ENCODE data around the gene DNAJC3. TPM values are rescaled to one million over a fixed set of nuclear protein-coding genes. Genes with fewer than 3 reads are reported as not detected.
A peak's percentile ranks its signal among the peaks of the same experiment; 100 is the strongest.

The DNAJC3 gene
- polyA plus RNA-seq, 1 donor (not counting 4 experiments of a cell fraction or from before 2014, with no cell fraction given), result 23.8 TPM

GRCh38 chr13:95833126-95833525, 156.2 kb downstream of the DNAJC3 start:
- H3K4me1 ChIP-seq (ENCODE audit: control insufficient read depth, extremely low read depth, insufficient read depth, low read length), result peaks cover 10% of the 10 kb centered on the region
- DNase-seq (ENCODE audit: low read depth, low spot score) (no peak), FAIRE-seq (no peak)
- no peaks in the 10 kb centered on the region for H3K27me3 ChIP-seq (ENCODE audit: control insufficient read depth, extremely low read depth, insufficient read depth, low read length)
- no peak overlapping the region for H2AFZ ChIP-seq (ENCODE audit: control insufficient read depth, low read length)
- no peaks in the 10 kb centered on the region for H3K9me3 ChIP-seq (ENCODE audit: control insufficient read depth, low read depth, low read length)
- no peak overlapping the region for H3K27ac ChIP-seq (ENCODE audit: control insufficient read depth, insufficient read depth, low read length)
- H3K9me1 ChIP-seq (ENCODE audit: control insufficient read depth, extremely low read depth, insufficient read depth, low read length), result no peaks in the 10 kb centered on the region
- H3K9ac ChIP-seq (ENCODE audit: control insufficient read depth, extremely low read depth, insufficient read depth, low read length), result no peak overlapping the region
- TF ChIP-seq EZH2 (IDR thresholded peaks at IDR 0.05; ENCODE audit: low read length), result no peak
- TF ChIP-seq CTCF (optimal IDR thresholded peaks at IDR 0.05 in 1 of 3, IDR thresholded peaks at IDR 0.05 in 1 of 3, conservative IDR thresholded peaks at IDR 0.05 in 1 of 3; ENCODE audit: extremely low read depth in 1 of 3, insufficient read depth in 2 of 3, low read length in 3 of 3), result no peak
- H3K79me2 ChIP-seq (ENCODE audit: control insufficient read depth, insufficient read depth, low read length), result no peaks in the 10 kb centered on the region
- H3K4me2 ChIP-seq (ENCODE audit: control insufficient read depth, extremely low read depth, insufficient read depth, low read depth, low read length), result no peak overlapping the region
- no peaks in the 10 kb centered on the region for H3K36me3 ChIP-seq (ENCODE audit: control insufficient read depth in 2 of 2, extremely low read depth in 1 of 2, insufficient read depth in 2 of 2, low read length in 2 of 2)
- dilution Hi-C loops (cut with MboI; ENCODE audit: extremely low pct_ligation_motif_present, low sequenced_read_pairs), result no loop called here
- H3K4me3 ChIP-seq (ENCODE audit: control insufficient read depth in 2 of 3, extremely low read depth in 1 of 3, insufficient read depth in 2 of 3, low read depth in 1 of 3, low read length in 3 of 3), result no peak overlapping the region
- no peaks in the 10 kb centered on the region for H4K20me1 ChIP-seq (ENCODE audit: control insufficient read depth, extremely low read depth, insufficient read depth, low read length)

GRCh38 chr13:95833719-95834118, 156.8 kb downstream of the DNAJC3 start:
- Histone ChIP-seq H3K27ac (ENCODE audit: control insufficient read depth, insufficient read depth, low read length) (no peak overlapping the region), H3K9ac (ENCODE audit: control insufficient read depth, extremely low read depth, insufficient read depth, low read length) (no peak overlapping the region), H3K4me3 (ENCODE audit: control insufficient read depth in 2 of 3, extremely low read depth in 1 of 3, insufficient read depth in 2 of 3, low read depth in 1 of 3, low read length in 3 of 3) (no peak overlapping the region), H2AFZ (ENCODE audit: control insufficient read depth, low read length) (no peak overlapping the region), H3K79me2 (ENCODE audit: control insufficient read depth, insufficient read depth, low read length) (no peaks in the 10 kb centered on the region), H3K9me1 (ENCODE audit: control insufficient read depth, extremely low read depth, insufficient read depth, low read length) (no peaks in the 10 kb centered on the region), H3K36me3 (ENCODE audit: control insufficient read depth in 2 of 2, extremely low read depth in 1 of 2, insufficient read depth in 2 of 2, low read length in 2 of 2) (no peaks in the 10 kb centered on the region), H3K4me2 (ENCODE audit: control insufficient read depth, extremely low read depth, insufficient read depth, low read depth, low read length) (peak overlapping the region; percentile 39), H3K4me1 (ENCODE audit: control insufficient read depth, extremely low read depth, insufficient read depth, low read length) (peaks cover 10% of the 10 kb centered on the region), H4K20me1 (ENCODE audit: control insufficient read depth, extremely low read depth, insufficient read depth, low read length) (no peaks in the 10 kb centered on the region), H3K9me3 (ENCODE audit: control insufficient read depth, low read depth, low read length) (no peaks in the 10 kb centered on the region), H3K27me3 (ENCODE audit: control insufficient read depth, extremely low read depth, insufficient read depth, low read length) (no peaks in the 10 kb centered on the region)
- no peak for DNase-seq (ENCODE audit: low read depth, low spot score)
- TF ChIP-seq EZH2 (IDR thresholded peaks at IDR 0.05; ENCODE audit: low read length) (no peak), CTCF (optimal IDR thresholded peaks at IDR 0.05 in 1 of 3, IDR thresholded peaks at IDR 0.05 in 1 of 3, conservative IDR thresholded peaks at IDR 0.05 in 1 of 3; ENCODE audit: extremely low read depth in 1 of 3, insufficient read depth in 2 of 3, low read length in 3 of 3) (no peak)
- FAIRE-seq, result no peak
- dilution Hi-C loops (cut with MboI; ENCODE audit: extremely low pct_ligation_motif_present, low sequenced_read_pairs), result no loop called here
